DOHH2 (cell line): ENCODE data around the gene EPC1.

Experiments used
- H3F3A ChIP-seq: fragments of 200-600 bp; sonication (generic), shearing (Covaris generic); 2 replicates; pipeline ENCODE4 v1.6.0; 2016; ENCODE audit warnings: antibody characterized with exemption, mild to moderate bottlenecking; ENCODE audit not compliant: control insufficient read depth, insufficient read depth
- H3K27ac ChIP-seq: fragments of 200-600 bp; sonication (generic); 2 replicates; pipeline ENCODE4 v1.5.1; 2014; ENCODE audit warnings: low read depth, mild to moderate bottlenecking, low read length, moderate library complexity
- H3K27me3 ChIP-seq: fragments of 200-600 bp; sonication (generic); 2 replicates; pipeline ENCODE4 v1.6.1; 2014; ENCODE audit warnings: mild to moderate bottlenecking, low read length, mixed read lengths; ENCODE audit not compliant: control insufficient read depth
- H3K36me3 ChIP-seq: fragments of 200-600 bp; sonication (generic); 2 replicates; pipeline ENCODE4 v1.6.1; 2014; ENCODE audit warnings: mild to moderate bottlenecking, low read length, moderate library complexity, mixed read lengths; ENCODE audit not compliant: control insufficient read depth
- H3K4me1 ChIP-seq: fragments of 200-600 bp; sonication (generic); 2 replicates; pipeline ENCODE4 v1.6.1; 2014; ENCODE audit warnings: mild to moderate bottlenecking, low read length, mixed read lengths; ENCODE audit not compliant: control insufficient read depth
- H3K4me2 ChIP-seq: fragments of 200-600 bp; sonication (generic); 2 replicates; pipeline ENCODE4 v1.6.0; 2014; ENCODE audit warnings: mild to moderate bottlenecking, low read length, moderate library complexity
- H3K4me3 ChIP-seq: fragments of 200-600 bp; sonication (generic); 2 replicates; pipeline ENCODE4 v1.5.1; 2014; ENCODE audit warnings: mild to moderate bottlenecking, low read length, mixed read lengths
- H3K79me2 ChIP-seq: fragments of 200-600 bp; sonication (generic); 2 replicates; pipeline ENCODE4 v1.6.1; 2014; ENCODE audit warnings: mild to moderate bottlenecking, low read length, mixed read lengths; ENCODE audit not compliant: control insufficient read depth
- H3K9me2 ChIP-seq: fragments of 200-600 bp; sonication (generic); replicated peaks from 2 replicates; pipeline ENCODE4 v1.6.1; 2014; ENCODE audit warnings: mild to moderate bottlenecking, low read length, mixed read lengths; ENCODE audit not compliant: control insufficient read depth
- H3K9me3 ChIP-seq: fragments of 200-600 bp; sonication (generic); 2 replicates; pipeline ENCODE4 v1.6.1; 2014; ENCODE audit warnings: antibody characterized with exemption, low read length, mixed read lengths; ENCODE audit not compliant: control insufficient read depth, insufficient read depth
- H4K20me1 ChIP-seq: fragments of 200-600 bp; sonication (generic); 2 replicates; pipeline ENCODE4 v1.6.0; 2014; ENCODE audit warnings: low read depth, mild to moderate bottlenecking, antibody characterized with exemption, low read length, moderate library complexity; ENCODE audit not compliant: control insufficient read depth, insufficient read depth
- EZH2phosphoT487 ChIP-seq: fragments of 200-600 bp; sonication (generic); IDR thresholded peaks from 2 replicates; pipeline ENCODE4 v1.6.1; 2017; ENCODE audit warnings: borderline replicate concordance, mild to moderate bottlenecking, antibody characterized with exemption, low read length, moderate library complexity, mixed read lengths
- TF ChIP-seq, protein P1 (sequence below): fragments of 200-600 bp; sonication (generic); IDR thresholded peaks from one replicate; pipeline ENCODE4 v1.5.1; 2014; ENCODE audit warnings: antibody characterized with exemption, mild to moderate bottlenecking, low read depth, low read length; ENCODE audit not compliant: poor library complexity, severe bottlenecking

The EPC1 gene

DNA sequence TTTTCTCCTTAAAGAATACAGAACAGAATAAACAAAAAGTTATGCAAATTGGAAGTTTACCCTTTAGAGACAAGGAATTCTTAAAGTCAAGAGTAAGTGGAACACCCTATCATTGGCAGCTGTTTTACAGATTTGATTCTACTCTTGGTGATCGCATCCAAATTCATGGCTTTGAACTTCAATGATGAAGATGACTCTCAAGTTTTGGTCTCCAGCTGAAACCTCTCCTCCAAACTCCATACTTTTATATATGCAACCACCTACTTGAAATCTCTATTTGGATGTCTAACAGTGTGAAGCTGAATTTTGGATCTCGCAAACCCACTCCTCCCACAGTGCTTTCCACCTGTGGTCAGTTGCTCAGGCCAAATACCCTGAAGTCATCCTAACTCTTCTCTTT, 80.4 kb downstream of the EPC1 start:
- no peaks in the 10 kb centered on the region for H3K9me2 ChIP-seq
- H3K27me3 ChIP-seq = no peaks in the 10 kb centered on the region
- H3K4me2 ChIP-seq = no peak overlapping the region
- no peaks in the 10 kb centered on the region for H3K9me3 ChIP-seq
- no peak overlapping the region for H3K27ac ChIP-seq
- no peak overlapping the region for H3K4me3 ChIP-seq
- no peaks in the 10 kb centered on the region for H4K20me1 ChIP-seq
- no peaks in the 10 kb centered on the region for H3K79me2 ChIP-seq
- TF ChIP-seq, protein P1, sequence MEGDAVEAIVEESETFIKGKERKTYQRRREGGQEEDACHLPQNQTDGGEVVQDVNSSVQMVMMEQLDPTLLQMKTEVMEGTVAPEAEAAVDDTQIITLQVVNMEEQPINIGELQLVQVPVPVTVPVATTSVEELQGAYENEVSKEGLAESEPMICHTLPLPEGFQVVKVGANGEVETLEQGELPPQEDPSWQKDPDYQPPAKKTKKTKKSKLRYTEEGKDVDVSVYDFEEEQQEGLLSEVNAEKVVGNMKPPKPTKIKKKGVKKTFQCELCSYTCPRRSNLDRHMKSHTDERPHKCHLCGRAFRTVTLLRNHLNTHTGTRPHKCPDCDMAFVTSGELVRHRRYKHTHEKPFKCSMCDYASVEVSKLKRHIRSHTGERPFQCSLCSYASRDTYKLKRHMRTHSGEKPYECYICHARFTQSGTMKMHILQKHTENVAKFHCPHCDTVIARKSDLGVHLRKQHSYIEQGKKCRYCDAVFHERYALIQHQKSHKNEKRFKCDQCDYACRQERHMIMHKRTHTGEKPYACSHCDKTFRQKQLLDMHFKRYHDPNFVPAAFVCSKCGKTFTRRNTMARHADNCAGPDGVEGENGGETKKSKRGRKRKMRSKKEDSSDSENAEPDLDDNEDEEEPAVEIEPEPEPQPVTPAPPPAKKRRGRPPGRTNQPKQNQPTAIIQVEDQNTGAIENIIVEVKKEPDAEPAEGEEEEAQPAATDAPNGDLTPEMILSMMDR = no peak
- no peak for TF ChIP-seq EZH2phosphoT487
- no peaks in the 10 kb centered on the region for H3K4me1 ChIP-seq
- peaks cover 43% of the 10 kb centered on the region for H3K36me3 ChIP-seq
- no peaks in the 10 kb centered on the region; the same call in 1 of the 2 replicates for H3F3A ChIP-seq

DNA sequence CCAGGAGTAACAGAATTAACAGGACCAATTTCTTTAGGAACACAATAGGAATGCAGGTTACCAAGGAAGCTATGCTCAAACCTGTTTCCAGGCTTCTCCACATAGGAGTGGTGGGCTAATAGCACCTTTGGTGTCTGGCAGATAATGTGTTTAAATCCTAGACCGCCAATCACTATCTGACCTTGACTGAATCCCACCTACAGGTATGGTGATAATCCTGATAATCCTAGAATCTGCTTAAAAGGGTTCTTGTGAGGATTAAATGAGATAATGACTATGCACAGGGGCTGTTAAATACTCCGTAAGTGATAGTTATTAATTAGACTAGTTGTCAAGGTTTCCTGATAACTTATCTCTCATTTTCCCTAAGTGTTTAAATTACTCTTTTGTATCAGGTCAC, 81.2 kb downstream of the EPC1 start:
- no peak overlapping the region for H3K4me3 ChIP-seq
- no peaks in the 10 kb centered on the region for H4K20me1 ChIP-seq
- H3F3A ChIP-seq = no peaks in the 10 kb centered on the region; the same call in 1 of the 2 replicates
- TF ChIP-seq, protein P1 = no peak
- TF ChIP-seq EZH2phosphoT487 = no peak
- H3K4me1 ChIP-seq = no peaks in the 10 kb centered on the region
- no peak overlapping the region for H3K27ac ChIP-seq
- peaks cover 35% of the 10 kb centered on the region for H3K36me3 ChIP-seq
- H3K27me3 ChIP-seq = no peaks in the 10 kb centered on the region
- H3K79me2 ChIP-seq = no peaks in the 10 kb centered on the region
- H3K9me3 ChIP-seq = no peaks in the 10 kb centered on the region
- no peaks in the 10 kb centered on the region for H3K9me2 ChIP-seq
- no peak overlapping the region for H3K4me2 ChIP-seq

DNA sequence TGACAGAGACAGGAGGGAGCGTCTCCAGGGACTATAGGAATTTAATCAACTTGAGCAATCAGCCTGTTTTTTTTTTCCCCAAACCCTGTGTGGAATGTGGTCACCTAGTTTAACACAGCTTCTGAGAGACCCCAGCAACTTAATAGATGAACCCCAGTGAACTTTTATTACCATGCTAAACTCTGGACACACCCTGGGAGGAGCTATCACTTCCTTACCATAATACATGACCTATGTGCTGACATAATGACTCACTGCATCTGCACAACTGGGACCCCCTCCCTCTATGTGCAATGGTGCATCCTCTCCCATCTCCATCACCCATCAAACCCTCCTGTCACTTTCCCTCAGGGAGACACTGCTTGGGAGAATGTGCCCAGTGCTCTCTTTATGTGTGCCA, 83.7 kb downstream of the EPC1 start:
- no peaks in the 10 kb centered on the region for H3K79me2 ChIP-seq
- peaks cover 10% of the 10 kb centered on the region for H3K36me3 ChIP-seq
- H3K4me1 ChIP-seq = no peaks in the 10 kb centered on the region
- no peak overlapping the region for H3K4me3 ChIP-seq
- no peaks in the 10 kb centered on the region for H3K27me3 ChIP-seq
- TF ChIP-seq, protein P1 = no peak
- TF ChIP-seq EZH2phosphoT487 = no peak
- no peak overlapping the region for H3K4me2 ChIP-seq
- no peaks in the 10 kb centered on the region; the same call in 1 of the 2 replicates for H3F3A ChIP-seq
- H3K27ac ChIP-seq = no peak overlapping the region
- H3K9me3 ChIP-seq = no peaks in the 10 kb centered on the region
- no peaks in the 10 kb centered on the region for H3K9me2 ChIP-seq
- no peaks in the 10 kb centered on the region for H4K20me1 ChIP-seq
